ENCODE measurements around the gene GAS7. TPM values are rescaled to one million over a fixed set of nuclear protein-coding genes. Genes with fewer than 3 reads are reported as not detected.

GAS7 gene
- total RNA-seq, 2 experiments from 2014 or later, result 1.6 to 2.1 TPM

DNA sequence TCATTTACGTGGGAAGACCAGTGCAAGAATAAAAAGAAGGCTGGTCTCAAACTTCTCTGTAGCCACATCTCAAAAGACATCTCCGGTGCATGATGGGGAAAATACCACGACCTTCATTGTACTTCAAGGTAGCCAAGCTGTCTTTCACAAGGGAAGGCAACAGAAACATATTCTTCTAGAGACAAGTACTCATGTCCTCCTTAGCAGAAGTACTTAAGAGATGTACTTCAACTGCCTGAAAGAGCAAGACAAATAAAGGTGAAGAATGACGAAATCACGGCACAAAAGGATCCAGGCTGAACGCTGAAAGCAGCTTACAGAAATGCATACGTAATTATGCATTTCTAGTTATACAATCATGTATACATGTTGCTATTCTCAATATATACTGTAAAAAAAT lies 169.3 kb downstream of the GAS7 start:
- TF ChIP-seq, protein P1, sequence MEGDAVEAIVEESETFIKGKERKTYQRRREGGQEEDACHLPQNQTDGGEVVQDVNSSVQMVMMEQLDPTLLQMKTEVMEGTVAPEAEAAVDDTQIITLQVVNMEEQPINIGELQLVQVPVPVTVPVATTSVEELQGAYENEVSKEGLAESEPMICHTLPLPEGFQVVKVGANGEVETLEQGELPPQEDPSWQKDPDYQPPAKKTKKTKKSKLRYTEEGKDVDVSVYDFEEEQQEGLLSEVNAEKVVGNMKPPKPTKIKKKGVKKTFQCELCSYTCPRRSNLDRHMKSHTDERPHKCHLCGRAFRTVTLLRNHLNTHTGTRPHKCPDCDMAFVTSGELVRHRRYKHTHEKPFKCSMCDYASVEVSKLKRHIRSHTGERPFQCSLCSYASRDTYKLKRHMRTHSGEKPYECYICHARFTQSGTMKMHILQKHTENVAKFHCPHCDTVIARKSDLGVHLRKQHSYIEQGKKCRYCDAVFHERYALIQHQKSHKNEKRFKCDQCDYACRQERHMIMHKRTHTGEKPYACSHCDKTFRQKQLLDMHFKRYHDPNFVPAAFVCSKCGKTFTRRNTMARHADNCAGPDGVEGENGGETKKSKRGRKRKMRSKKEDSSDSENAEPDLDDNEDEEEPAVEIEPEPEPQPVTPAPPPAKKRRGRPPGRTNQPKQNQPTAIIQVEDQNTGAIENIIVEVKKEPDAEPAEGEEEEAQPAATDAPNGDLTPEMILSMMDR (IDR thresholded peaks at IDR 0.05), result no peak
- H3K36me3 Mint-ChIP-seq (ENCODE audit: low read depth), result no peaks in the 10 kb centered on the region
- no peak overlapping the region for H3K4me3 Mint-ChIP-seq
- no peaks in the 10 kb centered on the region for H3K27me3 Mint-ChIP-seq
- intact Hi-C loops (cut with micrococcal nuclease), result no loop called here
- H3K27ac Mint-ChIP-seq, result no peak overlapping the region
- no peak for ATAC-seq
- H3K9me3 Mint-ChIP-seq, result no peaks in the 10 kb centered on the region
- H3K4me1 Mint-ChIP-seq (ENCODE audit: low read depth), result no peaks in the 10 kb centered on the region
- CTCF ChIA-PET, result no interaction called here
- POLR2A ChIA-PET, result no interaction called here
- DNase-seq, result no peak

- no peaks in the 10 kb centered on the region for H3K27me3 Mint-ChIP-seq
- ChIA-PET CTCF (interaction anchor here (1.5 kb wide), 1 partner anchor 201 kb away, joined by 4 read pairs; no protein-coding TSS in a partner anchor), POLR2A (no interaction called here)
- no peak overlapping the region for H3K4me3 Mint-ChIP-seq
- TF ChIP-seq, protein P1 (IDR thresholded peaks at IDR 0.05), result no peak
- intact Hi-C loops (cut with micrococcal nuclease), result no loop called here
- no peaks in the 10 kb centered on the region for H3K4me1 Mint-ChIP-seq (ENCODE audit: low read depth)
- DNase-seq (no peak), ATAC-seq (no peak)
- H3K36me3 Mint-ChIP-seq (ENCODE audit: low read depth), result no peaks in the 10 kb centered on the region
- H3K9me3 Mint-ChIP-seq, result no peaks in the 10 kb centered on the region
- H3K27ac Mint-ChIP-seq, result no peak overlapping the region
These were observed 172.2 kb downstream of the GAS7 start for GRCh38 chr17:10025976-10026901.

- H3K36me3 Mint-ChIP-seq (ENCODE audit: low read depth), result no peaks in the 10 kb centered on the region
- H3K4me1 Mint-ChIP-seq (ENCODE audit: low read depth), result no peaks in the 10 kb centered on the region
- H3K4me3 Mint-ChIP-seq, result no peak overlapping the region
- H3K27me3 Mint-ChIP-seq, result no peaks in the 10 kb centered on the region
- no peaks in the 10 kb centered on the region for H3K9me3 Mint-ChIP-seq
- no peak for DNase-seq
- intact Hi-C loops (cut with micrococcal nuclease), result no loop called here
- CTCF ChIA-PET, result no interaction called here
- ATAC-seq, result no peak
- POLR2A ChIA-PET, result no interaction called here
- TF ChIP-seq, protein P1 (IDR thresholded peaks at IDR 0.05), result no peak
- H3K27ac Mint-ChIP-seq, result no peak overlapping the region
These were observed 173.2 kb downstream of the GAS7 start for GRCh38 chr17:10025224-10025623.

- intact Hi-C loops (cut with micrococcal nuclease), result no loop called here
- no peaks in the 10 kb centered on the region for H3K9me3 Mint-ChIP-seq
- H3K4me1 Mint-ChIP-seq (ENCODE audit: low read depth), result no peaks in the 10 kb centered on the region
- ChIA-PET POLR2A (no interaction called here), CTCF (no interaction called here)
- TF ChIP-seq, protein P1 (IDR thresholded peaks at IDR 0.05), result no peak
- no peak for ATAC-seq
- no peak overlapping the region for H3K4me3 Mint-ChIP-seq
- no peak overlapping the region for H3K27ac Mint-ChIP-seq
- H3K27me3 Mint-ChIP-seq, result no peaks in the 10 kb centered on the region
- no peak for DNase-seq
- no peaks in the 10 kb centered on the region for H3K36me3 Mint-ChIP-seq (ENCODE audit: low read depth)
These were observed 176.0 kb downstream of the GAS7 start for GRCh38 chr17:10022416-10022815.

DNA sequence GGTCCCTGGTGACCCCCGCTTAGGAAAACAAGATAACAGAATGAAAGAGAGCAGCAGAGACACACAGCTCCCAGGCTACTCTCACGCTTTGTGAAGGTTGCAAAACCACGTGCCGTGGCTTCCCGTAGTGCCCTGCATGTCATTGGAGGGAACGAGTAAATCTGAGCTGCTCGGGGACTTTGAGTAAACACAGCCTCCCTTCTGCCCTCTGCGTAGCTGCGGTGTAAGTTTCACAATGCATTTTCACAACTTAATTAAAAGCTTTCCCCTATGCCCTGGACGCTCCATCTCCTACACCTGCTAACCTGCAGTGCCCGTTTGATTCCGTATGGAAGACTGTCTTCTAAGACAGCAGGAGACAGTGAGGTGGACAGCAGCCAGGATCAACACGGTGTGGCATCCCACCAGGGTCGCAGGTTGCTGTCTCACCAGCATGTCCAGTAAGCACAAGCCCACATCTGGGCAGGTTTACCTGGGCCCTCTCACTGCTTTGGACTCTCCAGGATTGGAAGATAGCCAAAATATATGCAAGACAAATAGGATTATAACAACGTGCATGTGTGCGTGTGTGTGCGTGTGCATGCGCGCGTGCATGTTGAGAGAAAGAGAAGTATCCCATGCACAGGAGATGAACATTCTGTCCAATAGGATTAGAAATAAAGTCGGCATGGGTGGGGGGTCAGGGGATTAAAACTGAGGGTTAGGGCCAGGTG lies 177.0 kb downstream of the GAS7 start:
- TF ChIP-seq, protein P1 (IDR thresholded peaks at IDR 0.05), result no peak
- no peak overlapping the region for H3K27ac Mint-ChIP-seq
- H3K4me1 Mint-ChIP-seq (ENCODE audit: low read depth), result no peaks in the 10 kb centered on the region
- no peaks in the 10 kb centered on the region for H3K27me3 Mint-ChIP-seq
- no peak for ATAC-seq
- H3K36me3 Mint-ChIP-seq (ENCODE audit: low read depth), result no peaks in the 10 kb centered on the region
- no peaks in the 10 kb centered on the region for H3K9me3 Mint-ChIP-seq
- intact Hi-C loops (cut with micrococcal nuclease), result no loop called here
- no peak overlapping the region for H3K4me3 Mint-ChIP-seq
- POLR2A ChIA-PET, result no interaction called here
- DNase-seq, result no peak
- CTCF ChIA-PET, result no interaction called here
